ENCODE measurements around the gene EGFL6.
A peak's percentile ranks its signal among the peaks of the same experiment; 100 is the strongest.
"Not testable (repeated sequence)": the region's sequence is repeated elsewhere in the genome, so short reads cannot be mapped to it uniquely, and the experiment has no call there.

The EGFL6 gene

GRCh38 chrX:13652850-13653693, 83.7 kb downstream of the EGFL6 start, which contains the start of gene TCEANC:
TSS of gene TCEANC (plus strand) at chrX:13653141. CDS start at chrX:13662509, 9,368 bp downstream.
- DNase-seq (ENCODE audit: low read depth in 2 of 2), result peak; percentile 80 to 88

GRCh38 chrX:13654116-13654515, 84.7 kb downstream of the EGFL6 start:
- no peak for DNase-seq (ENCODE audit: low read depth in 2 of 2)

- no peak for DNase-seq (ENCODE audit: low read depth in 2 of 2)
Observed at GRCh38 chrX:13655674-13656073, 86.3 kb downstream of the EGFL6 start.

- DNase-seq (ENCODE audit: low read depth in 2 of 2), result no peak
Observed at GRCh38 chrX:13658602-13659001, 89.2 kb downstream of the EGFL6 start.

GRCh38 chrX:13659063-13659462, 89.7 kb downstream of the EGFL6 start:
- no peak for DNase-seq (ENCODE audit: low read depth in 2 of 2)

GRCh38 chrX:13661735-13662288, 92.4 kb downstream of the EGFL6 start:
- no peak for DNase-seq (ENCODE audit: low read depth in 2 of 2)

- no peak for DNase-seq (ENCODE audit: low read depth in 2 of 2)
Observed at GRCh38 chrX:13662355-13662791, 93.0 kb downstream of the EGFL6 start.

GRCh38 chrX:13664020-13664419, 94.6 kb downstream of the EGFL6 start:
- DNase-seq (ENCODE audit: low read depth in 2 of 2), result no peak

- DNase-seq (ENCODE audit: low read depth in 2 of 2), result no peak
Observed at GRCh38 chrX:13666836-13667235, 97.4 kb downstream of the EGFL6 start.

- no peak for DNase-seq (ENCODE audit: low read depth in 2 of 2)
Observed at GRCh38 chrX:13667919-13668318, 98.5 kb downstream of the EGFL6 start.

GRCh38 chrX:13669246-13669737, 99.9 kb downstream of the EGFL6 start:
- peak; percentile 33 to 45 for DNase-seq (ENCODE audit: low read depth in 2 of 2)

GRCh38 chrX:13669755-13670154, 100.4 kb downstream of the EGFL6 start:
- not testable (repeated sequence) for DNase-seq (ENCODE audit: low read depth in 2 of 2)

- no peak for DNase-seq (ENCODE audit: low read depth in 2 of 2)
Observed at GRCh38 chrX:13670197-13670596, 100.8 kb downstream of the EGFL6 start.

- no peak for DNase-seq (ENCODE audit: low read depth in 2 of 2)
Observed at GRCh38 chrX:13673016-13673415, 103.6 kb downstream of the EGFL6 start.

GRCh38 chrX:13676885-13677284, 107.5 kb downstream of the EGFL6 start:
- DNase-seq (ENCODE audit: low read depth in 2 of 2), result no peak

GRCh38 chrX:13679700-13680099, 110.3 kb downstream of the EGFL6 start:
- not testable (repeated sequence) for DNase-seq (ENCODE audit: low read depth in 2 of 2)

GRCh38 chrX:13681595-13681994, 112.2 kb downstream of the EGFL6 start:
- no peak for DNase-seq (ENCODE audit: low read depth in 2 of 2)
